Small intestine (tissue), 7 donors: ENCODE measurements around the gene AMPD3. TPM values are rescaled to one million over a fixed set of nuclear protein-coding genes. Genes with fewer than 3 reads are reported as not detected.
"Not testable (repeated sequence)": the region's sequence is repeated elsewhere in the genome, so short reads cannot be mapped to it uniquely, and the experiment has no call there.

ENCODE experiments used
- DNase-seq, 2 donors: peaks; one replicate each; pipeline versions ENCODE4 v3.0.0 to v3.0.0-alpha.2; 2013
- FAIRE-seq: peaks from 2 replicates; lab custom pipeline; 2012; peaks lifted over from hg19 to GRCh38; lab: Jason Lieb, UNC
- H3K27ac ChIP-seq, 3 donors: one replicate each; pipeline ENCODE4 v1.5.1; 2013; ENCODE audit warnings: low read length in 2 of 3, mild to moderate bottlenecking in 2 of 3, control low read depth in 1 of 3, inconsistent platforms in 1 of 3, low read depth in 1 of 3, moderate library complexity in 1 of 3
- H3K27me3 ChIP-seq, 3 donors: one replicate each; pipeline ENCODE4 v1.6.1; 2013; ENCODE audit warnings: low read length in 3 of 3, inconsistent platforms in 1 of 3; ENCODE audit not compliant: control insufficient read depth in 3 of 3, insufficient read depth in 3 of 3
- H3K36me3 ChIP-seq, 3 donors: one replicate each; pipeline ENCODE4 v1.6.1; 2013; ENCODE audit warnings: low read length in 3 of 3, inconsistent platforms in 1 of 3, low read depth in 1 of 3, mild to moderate bottlenecking in 1 of 3, moderate library complexity in 1 of 3; ENCODE audit not compliant: control insufficient read depth in 3 of 3, insufficient read depth in 2 of 3
- H3K4me1 ChIP-seq, 3 donors: one replicate each; pipeline ENCODE4 v1.6.1; 2013; ENCODE audit warnings: low read length in 2 of 3, inconsistent platforms in 1 of 3, low read depth in 1 of 3, mild to moderate bottlenecking in 1 of 3, moderate library complexity in 1 of 3; ENCODE audit not compliant: control insufficient read depth in 3 of 3, insufficient read depth in 2 of 3
- H3K4me3 ChIP-seq, 3 donors: one replicate each; pipeline ENCODE4 v1.5.1; 2013; ENCODE audit warnings: low read length in 3 of 3, control low read depth in 1 of 3, inconsistent platforms in 1 of 3, low read depth in 1 of 3, mild to moderate bottlenecking in 1 of 3, moderate library complexity in 1 of 3
- H3K9me3 ChIP-seq, 2 donors: one replicate each; pipeline ENCODE4 v1.6.1; 2013; ENCODE audit warnings: low read depth in 1 of 2, low read length in 1 of 2; ENCODE audit not compliant: control insufficient read depth in 2 of 2, insufficient read depth in 1 of 2
- WGBS, 3 donors: extraction: QIAGEN DNeasy Blood & Tissue Kit; methylation state at CpG; one replicate each; pipeline ENCODE4 v1.1.7; 2013; 5-methylcytosine and 5-hydroxymethylcytosine counted together
- polyA plus RNA-seq, 4 donors: library from polyadenylated mRNA; stranded (reverse) in 3 of 4; unstranded in 1 of 4; fragments of 200-250 nt in 3 of 4; fragments of 120-200 nt in 1 of 4; gene quantifications; one replicate each; pipeline versions ENCODE4 v1.2.1 to v1.2.3, GENCODE V29; 2013
- donor health status: healthy with polysubstance abuse.
- donor health status: control.
- donor health status: control.
- donor health status: Bipolar disorder and iron deficiency.
- donor health status: healthy.

Gene AMPD3
- polyA plus RNA-seq, 4 donors: 2.7 to 5.1 (median 3.6) TPM

DNA sequence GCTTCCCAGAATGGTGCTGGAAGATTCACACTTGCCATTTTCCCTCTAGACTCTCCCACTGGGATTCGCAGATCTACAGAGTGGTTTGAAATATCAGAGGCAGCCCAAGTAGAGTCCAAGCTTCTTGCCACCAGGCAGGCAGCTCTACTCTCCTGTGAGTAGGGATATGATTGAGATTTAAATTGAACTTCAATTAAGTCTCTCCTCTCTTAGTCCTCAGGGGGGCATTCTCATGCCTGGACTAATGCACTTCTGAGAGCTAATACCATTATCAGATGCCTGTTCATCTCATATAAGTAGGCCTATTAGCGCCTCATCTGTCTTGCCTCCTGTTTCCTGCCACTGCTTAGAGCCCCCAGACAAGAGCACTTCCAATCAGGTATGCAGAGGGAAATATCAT is 25.5 kb upstream of the AMPD3 start:
- Histone ChIP-seq H3K27ac (no peak overlapping the region), H3K9me3 (no peaks in the 10 kb centered on the region), H3K4me3 (no peak overlapping the region), H3K27me3 (no peaks in the 10 kb centered on the region), H3K4me1 (no peaks in the 10 kb centered on the region), H3K36me3 (no peaks in the 10 kb centered on the region)
- FAIRE-seq (no peak), DNase-seq (no peak)
- WGBS, 3 donors: 81 to 94% (median 90%) methylated on average over 2 of the region's 2 CpGs

DNA sequence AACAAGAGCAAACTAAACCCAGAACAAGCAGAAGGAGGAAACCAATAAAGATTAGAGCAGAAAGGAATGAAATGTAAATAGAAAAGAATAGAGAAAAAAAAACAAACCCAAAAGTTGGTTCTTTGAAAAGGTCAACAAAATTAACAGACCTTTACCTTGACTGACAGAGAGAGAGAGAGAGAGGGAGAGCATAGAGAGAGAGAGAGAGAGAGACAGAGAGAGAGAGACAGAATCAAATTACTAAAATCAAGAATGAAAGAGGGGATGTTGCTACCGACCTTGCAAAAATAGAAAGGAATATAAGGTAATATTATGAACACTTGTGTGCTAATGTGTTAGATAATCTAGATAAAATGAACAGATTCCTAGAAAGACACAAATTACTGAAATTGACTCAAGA is 22.6 kb upstream of the AMPD3 start:
- no peak for DNase-seq
- FAIRE-seq: no peak
- no peaks in the 10 kb centered on the region for H3K4me1 ChIP-seq
- H3K27ac ChIP-seq: no peak overlapping the region
- no peaks in the 10 kb centered on the region for H3K36me3 ChIP-seq
- 40 to 71% (median 45%) methylated on average over 1 of the region's 1 CpG for WGBS, 3 donors
- H3K4me3 ChIP-seq: no peak overlapping the region
- H3K27me3 ChIP-seq: no peaks in the 10 kb centered on the region
- H3K9me3 ChIP-seq: no peaks in the 10 kb centered on the region

DNA sequence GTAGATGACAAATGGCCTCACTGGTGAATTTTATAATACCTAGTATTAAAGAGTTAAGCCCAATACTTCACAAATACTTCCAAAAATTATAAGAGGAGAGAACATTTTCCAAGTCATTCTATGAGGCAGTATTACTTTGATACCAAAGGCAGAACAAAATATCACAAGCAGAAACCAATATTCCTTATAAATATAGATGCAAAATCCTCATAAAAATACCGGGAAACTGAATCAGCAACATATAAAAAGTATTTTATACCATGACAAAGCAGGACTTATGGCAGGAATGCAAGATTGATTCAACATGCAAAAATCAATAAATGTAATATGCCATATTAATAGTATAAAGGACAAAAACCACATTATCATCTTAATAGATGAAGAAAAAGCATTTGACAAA is 22.1 kb upstream of the AMPD3 start:
- Histone ChIP-seq H3K4me3 (no peak overlapping the region), H3K4me1 (no peaks in the 10 kb centered on the region), H3K36me3 (no peaks in the 10 kb centered on the region), H3K27me3 (no peaks in the 10 kb centered on the region), H3K9me3 (no peaks in the 10 kb centered on the region), H3K27ac (no peak overlapping the region)
- 72 to 85% (median 75%) methylated on average over 1 of the region's 1 CpG for WGBS, 3 donors
- DNase-seq (no peak), FAIRE-seq (no peak)

DNA sequence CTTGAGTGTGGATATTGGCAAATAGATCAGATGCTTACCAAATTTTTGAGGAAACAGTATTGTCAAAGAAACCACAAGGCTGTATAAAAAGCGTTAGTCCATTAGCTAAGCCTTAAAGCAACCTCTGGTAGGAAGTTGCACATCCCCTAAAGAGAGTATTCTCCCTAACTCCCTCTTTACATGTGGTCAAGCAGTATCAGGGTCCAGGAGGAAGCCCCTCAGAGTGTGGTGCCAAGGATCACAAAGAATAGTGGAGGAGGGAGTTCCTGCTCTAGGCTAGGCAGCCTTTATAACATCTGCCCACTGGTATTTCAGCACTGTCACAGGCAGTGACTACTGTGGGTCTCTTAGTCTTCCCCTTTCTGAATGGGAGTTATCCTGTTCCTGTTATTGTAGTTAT is 18.8 kb upstream of the AMPD3 start:
- FAIRE-seq: no peak
- Histone ChIP-seq H3K4me1 (no peaks in the 10 kb centered on the region), H3K36me3 (no peaks in the 10 kb centered on the region), H3K9me3 (no peaks in the 10 kb centered on the region), H3K27me3 (no peaks in the 10 kb centered on the region), H3K27ac (no peak overlapping the region), H3K4me3 (no peak overlapping the region)
- 57 to 73% (median 70%) methylated on average over 1 of the region's 1 CpG for WGBS, 3 donors
- DNase-seq: no peak

DNA sequence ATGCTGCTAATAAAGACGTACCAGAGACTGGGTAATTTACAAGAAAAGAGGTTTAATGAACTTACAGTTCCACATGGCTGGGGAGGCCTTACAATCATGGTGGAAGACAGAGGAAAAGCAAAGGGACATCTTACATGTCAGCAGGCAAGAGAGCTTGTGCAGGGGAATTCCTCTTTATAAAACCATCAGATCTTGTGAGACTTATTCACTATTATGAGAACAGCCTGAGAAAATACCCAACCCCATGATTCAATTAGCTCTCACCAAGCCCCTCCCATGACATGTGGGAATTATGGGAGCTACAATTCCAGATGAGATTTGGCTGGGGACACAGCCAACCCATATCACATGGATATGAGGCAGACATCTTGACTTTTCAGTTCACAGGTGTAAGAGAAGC is 18.4 kb upstream of the AMPD3 start:
- not testable (repeated sequence) for DNase-seq, H3K4me1 ChIP-seq, H3K27me3 ChIP-seq, H3K36me3 ChIP-seq, FAIRE-seq, H3K9me3 ChIP-seq, H3K27ac ChIP-seq, H3K4me3 ChIP-seq
- 78 to 96% (median 85%) methylated on average over 1 of the region's 1 CpG for WGBS, 3 donors

DNA sequence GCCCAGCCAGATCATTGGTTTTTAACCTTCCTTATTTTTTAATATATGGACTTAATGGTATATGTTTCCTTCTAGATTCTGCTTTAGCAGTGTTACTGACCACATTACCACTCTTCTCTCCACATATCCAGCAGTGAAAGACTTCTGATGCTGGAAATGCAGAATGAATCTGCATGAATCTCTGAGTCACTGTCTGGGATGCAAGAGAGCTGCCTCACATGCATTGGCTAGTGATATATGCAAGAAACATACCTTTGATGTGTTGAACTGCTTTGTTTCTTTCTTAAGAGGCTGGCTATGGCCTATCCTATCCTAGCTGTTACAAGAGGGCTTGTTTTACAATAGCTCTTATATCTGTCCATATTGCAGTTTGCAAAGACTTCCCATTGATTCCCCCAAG is 16.6 kb upstream of the AMPD3 start:
- H3K4me1 ChIP-seq: no peaks in the 10 kb centered on the region
- no peaks in the 10 kb centered on the region for H3K27me3 ChIP-seq
- no peak overlapping the region for H3K27ac ChIP-seq
- H3K9me3 ChIP-seq: no peaks in the 10 kb centered on the region
- no peaks in the 10 kb centered on the region for H3K36me3 ChIP-seq
- FAIRE-seq (no peak), DNase-seq (no peak)
- H3K4me3 ChIP-seq: no peak overlapping the region

DNA sequence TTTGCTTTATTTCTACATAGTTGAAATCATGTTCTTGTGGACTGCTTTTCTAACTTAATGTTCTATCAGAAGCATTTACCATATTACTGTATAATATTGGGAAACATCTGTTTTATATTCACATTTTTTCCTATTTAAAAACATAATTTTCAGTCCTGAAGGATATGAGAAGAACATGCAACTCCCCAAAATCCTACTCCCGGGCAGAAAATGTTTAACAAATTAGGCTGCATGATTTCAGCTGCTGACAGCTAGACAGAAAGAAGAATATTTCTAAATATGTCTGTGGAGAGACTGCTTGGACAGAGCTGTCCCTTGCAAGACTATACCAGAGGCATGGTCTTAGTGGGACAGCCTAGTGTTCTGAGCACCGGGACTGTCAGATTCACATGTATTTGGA is 15.7 kb upstream of the AMPD3 start:
- Histone ChIP-seq H3K9me3 (no peaks in the 10 kb centered on the region), H3K27ac (no peak overlapping the region), H3K27me3 (no peaks in the 10 kb centered on the region), H3K4me3 (no peak overlapping the region), H3K36me3 (no peaks in the 10 kb centered on the region), H3K4me1 (no peaks in the 10 kb centered on the region)
- no peak for FAIRE-seq
- DNase-seq: no peak
- WGBS, 3 donors: 86 to 93% (median 90%) methylated on average over 2 of the region's 2 CpGs

DNA sequence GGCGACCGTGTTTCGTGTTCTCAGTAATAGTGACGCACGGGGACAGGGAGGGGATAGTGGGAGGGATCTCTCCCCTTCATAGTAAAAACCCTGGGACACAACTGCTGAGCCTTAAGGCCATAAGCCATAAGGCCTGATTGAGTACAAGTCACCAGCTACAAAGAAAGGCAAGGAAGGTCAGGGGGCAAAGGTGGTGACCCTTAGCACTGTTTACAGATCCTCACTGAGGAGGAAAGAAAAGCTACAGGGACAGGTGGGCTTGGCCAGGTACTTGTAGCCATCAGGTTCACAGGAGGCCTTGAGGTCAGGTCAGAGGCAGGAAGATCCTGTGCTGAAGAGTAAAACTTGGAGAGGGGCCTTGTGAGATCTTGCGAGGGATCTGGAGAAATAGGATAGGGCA is 15.1 kb upstream of the AMPD3 start:
- DNase-seq (no peak), FAIRE-seq (no peak)
- Histone ChIP-seq H3K4me3 (no peak overlapping the region), H3K27me3 (no peaks in the 10 kb centered on the region), H3K4me1 (no peaks in the 10 kb centered on the region), H3K27ac (no peak overlapping the region), H3K36me3 (no peaks in the 10 kb centered on the region), H3K9me3 (no peaks in the 10 kb centered on the region)
- 78 to 94% (median 85%) methylated on average over 6 of the region's 6 CpGs for WGBS, 3 donors

DNA sequence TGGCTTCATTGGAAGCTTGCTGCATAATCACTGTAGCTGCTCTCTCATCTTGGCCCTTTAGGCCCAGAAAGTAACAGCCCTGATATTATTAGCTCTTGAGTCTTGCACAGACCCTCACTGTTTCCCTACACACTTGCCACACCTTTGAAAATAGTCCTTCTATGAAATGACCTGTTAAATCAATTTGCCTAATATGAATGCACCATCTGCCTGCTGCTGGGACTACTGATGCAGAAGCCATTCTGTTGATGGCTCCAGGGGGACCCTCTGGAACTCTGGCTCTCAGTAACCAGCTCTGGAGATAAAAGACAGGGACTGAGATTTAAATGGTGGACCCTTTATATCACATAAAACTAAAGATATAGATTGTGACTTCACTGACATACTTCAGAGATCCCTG is 14.7 kb upstream of the AMPD3 start:
- Histone ChIP-seq H3K36me3 (no peaks in the 10 kb centered on the region), H3K27ac (no peak overlapping the region), H3K27me3 (no peaks in the 10 kb centered on the region), H3K4me1 (no peaks in the 10 kb centered on the region), H3K9me3 (no peaks in the 10 kb centered on the region), H3K4me3 (no peak overlapping the region)
- FAIRE-seq: no peak
- no peak for DNase-seq
